Tibial artery (tissue), 4 donors: Measurements from ENCODE around the gene RELN.
"Not testable (repeated sequence)": the region's sequence is repeated elsewhere in the genome, so short reads cannot be mapped to it uniquely, and the experiment has no call there.

Source experiments
- DNase-seq, 2 donors: peaks; one replicate each; pipeline ENCODE4 v3.0.0-alpha.2; 2019
- H3K27ac ChIP-seq, 2 donors: fragments of 200-600 bp; sonication (generic) in 1 of 2; 1 replicate in 1 of 2; 2 replicates in 1 of 2; pipeline ENCODE4 v1.5.1; 2018 to 2019; ENCODE audit warnings: mild to moderate bottlenecking in 1 of 2
- H3K27me3 ChIP-seq, 2 donors: fragments of 200-600 bp; sonication (generic) in 1 of 2; one replicate each; pipeline versions ENCODE4 v1.5.1 to v1.6.0; 2016 to 2019
- H3K36me3 ChIP-seq, 3 donors: fragments of 200-600 bp; sonication (generic) in 2 of 3; one replicate each; pipeline ENCODE4 v1.5.1; 2016 to 2019; ENCODE audit warnings: mild to moderate bottlenecking in 2 of 3
- H3K4me1 ChIP-seq, 4 donors: fragments of 200-600 bp; sonication (generic) in 2 of 4; 1 replicate in 3 of 4; 2 replicates in 1 of 4; pipeline ENCODE4 v1.5.1; 2016 to 2019
- H3K4me3 ChIP-seq, 2 donors: fragments of 200-600 bp; sonication (generic) in 1 of 2; 1 replicate in 1 of 2; 2 replicates in 1 of 2; pipeline ENCODE4 v1.5.1; 2018 to 2019; ENCODE audit warnings: mild to moderate bottlenecking in 2 of 2
- H3K9me3 ChIP-seq, 3 donors: fragments of 200-600 bp; sonication (generic) in 1 of 3; one replicate each; pipeline ENCODE4 v1.5.1; 2016 to 2019
- intact Hi-C: fragments of 100-400 bp; cut with DNase I; formaldehyde crosslinking; loops from one replicate; pipeline ENCODE4 v1.15.0; 2023; ENCODE audit warnings: low total_unique reads
- TF ChIP-seq, protein P1 (sequence below), 2 experiments: fragments of 200-600 bp in 1 of 2; fragments of 450-650 bp in 1 of 2; IDR thresholded peaks; one replicate each; pipeline ENCODE4 v1.5.1; 2017 to 2019; ENCODE audit warnings: antibody characterized with exemption in 2 of 2, mild to moderate bottlenecking in 1 of 2, moderate library complexity in 1 of 2

RELN gene

DNA sequence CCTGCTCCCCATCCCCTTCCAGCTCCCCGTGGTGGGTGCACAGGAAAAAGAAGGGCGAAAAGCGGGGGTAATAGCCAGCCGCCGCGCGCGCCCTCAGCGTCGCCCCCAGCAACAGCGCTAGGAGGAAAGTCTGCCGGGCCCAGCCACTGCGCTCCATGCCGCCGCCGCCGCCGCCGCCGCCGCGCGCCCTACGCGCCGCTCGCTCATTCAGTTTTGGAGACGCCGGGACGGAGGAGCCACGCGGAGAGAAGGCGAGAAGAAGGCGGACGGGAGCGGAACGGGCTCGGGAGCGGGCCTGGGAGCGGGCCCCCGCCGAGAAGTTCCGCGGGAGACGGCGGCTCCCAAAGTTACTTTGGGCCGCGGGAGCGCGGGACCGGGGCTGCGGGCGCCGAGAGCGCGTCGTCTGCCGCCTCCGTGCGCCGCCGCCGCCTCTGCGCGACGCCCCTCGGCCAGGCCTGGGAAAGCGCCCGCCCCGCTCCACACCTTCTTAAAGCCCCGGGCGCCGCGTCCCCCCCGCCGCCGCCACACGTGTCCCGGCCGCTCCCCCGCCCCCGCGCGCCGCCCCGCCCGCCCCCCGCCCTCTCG lies at the start of gene RELN:
Gene RELN (minus strand): TSS at position 459 of the 585 bp plus-strand sequence. CDS start 302 bp downstream, at position 157.
- Histone ChIP-seq H3K4me1 (peaks cover 0 to 21% (median 16%) of the 10 kb centered on the region in 4 donors), H3K9me3 (no peaks in the 10 kb centered on the region), H3K27ac (no peak within 1 kb of the TSS), H3K4me3 (peak within 1 kb of the TSS; percentile 44 to 48), H3K27me3 (peaks cover 0 to 40% of the 10 kb centered on the region in 2 donors), H3K36me3 (no peaks in the 10 kb centered on the region)
- TF ChIP-seq, protein P1, sequence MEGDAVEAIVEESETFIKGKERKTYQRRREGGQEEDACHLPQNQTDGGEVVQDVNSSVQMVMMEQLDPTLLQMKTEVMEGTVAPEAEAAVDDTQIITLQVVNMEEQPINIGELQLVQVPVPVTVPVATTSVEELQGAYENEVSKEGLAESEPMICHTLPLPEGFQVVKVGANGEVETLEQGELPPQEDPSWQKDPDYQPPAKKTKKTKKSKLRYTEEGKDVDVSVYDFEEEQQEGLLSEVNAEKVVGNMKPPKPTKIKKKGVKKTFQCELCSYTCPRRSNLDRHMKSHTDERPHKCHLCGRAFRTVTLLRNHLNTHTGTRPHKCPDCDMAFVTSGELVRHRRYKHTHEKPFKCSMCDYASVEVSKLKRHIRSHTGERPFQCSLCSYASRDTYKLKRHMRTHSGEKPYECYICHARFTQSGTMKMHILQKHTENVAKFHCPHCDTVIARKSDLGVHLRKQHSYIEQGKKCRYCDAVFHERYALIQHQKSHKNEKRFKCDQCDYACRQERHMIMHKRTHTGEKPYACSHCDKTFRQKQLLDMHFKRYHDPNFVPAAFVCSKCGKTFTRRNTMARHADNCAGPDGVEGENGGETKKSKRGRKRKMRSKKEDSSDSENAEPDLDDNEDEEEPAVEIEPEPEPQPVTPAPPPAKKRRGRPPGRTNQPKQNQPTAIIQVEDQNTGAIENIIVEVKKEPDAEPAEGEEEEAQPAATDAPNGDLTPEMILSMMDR (IDR thresholded peaks at IDR 0.05) = no peak
- intact Hi-C loops = no loop called here
- no peak for DNase-seq

DNA sequence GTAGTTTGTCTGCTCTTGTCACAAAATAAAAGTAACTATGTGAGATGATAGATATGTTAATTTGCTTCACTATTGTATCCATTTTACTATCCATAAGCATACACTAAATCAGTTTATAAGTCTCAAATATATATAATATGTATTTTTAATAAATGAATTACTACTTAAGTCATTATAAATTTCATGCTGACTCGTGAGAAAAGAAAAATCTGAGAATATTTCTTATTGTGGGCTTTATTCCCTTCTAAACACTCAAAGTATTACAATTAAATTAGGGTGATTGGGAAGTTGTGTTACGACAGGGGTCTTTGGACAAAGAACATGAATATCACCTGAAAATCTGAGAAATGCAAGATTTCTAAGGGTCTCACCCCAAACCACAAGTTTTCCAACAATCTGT lies 48.7 kb upstream of the RELN start:
- Histone ChIP-seq H3K4me1 (no peaks in the 10 kb centered on the region), H3K4me3 (no peak overlapping the region), H3K9me3 (peaks cover 0 to 5% (median 0%) of the 10 kb centered on the region in 3 donors), H3K36me3 (no peaks in the 10 kb centered on the region), H3K27ac (no peak overlapping the region), H3K27me3 (no peaks in the 10 kb centered on the region)
- intact Hi-C loops = no loop called here
- no peak for DNase-seq
- TF ChIP-seq, protein P1 (IDR thresholded peaks at IDR 0.05) = no peak

DNA sequence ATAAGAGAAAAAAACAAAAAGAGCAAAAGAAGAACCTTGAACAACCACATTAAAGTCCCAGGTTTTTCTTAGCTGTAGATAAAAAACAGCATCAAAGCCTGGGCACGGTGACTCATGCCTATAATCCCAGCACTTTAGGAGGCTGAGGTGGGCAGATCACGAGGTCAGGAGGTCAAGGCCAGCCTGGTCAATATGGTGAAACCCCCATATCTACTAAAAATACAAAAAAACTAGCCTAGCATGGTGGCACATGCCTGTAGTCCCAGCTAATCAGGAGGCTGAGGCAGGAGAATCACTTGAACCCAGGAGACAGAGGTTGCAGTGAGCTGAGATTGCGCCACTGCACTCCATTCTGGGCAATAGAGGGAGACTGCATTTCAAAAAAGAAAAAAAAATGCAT lies 47.4 kb upstream of the RELN start:
- DNase-seq, H3K9me3 ChIP-seq, intact Hi-C loops, H3K27me3 ChIP-seq, H3K4me3 ChIP-seq, H3K4me1 ChIP-seq, H3K27ac ChIP-seq, H3K36me3 ChIP-seq: not testable (repeated sequence)

DNA sequence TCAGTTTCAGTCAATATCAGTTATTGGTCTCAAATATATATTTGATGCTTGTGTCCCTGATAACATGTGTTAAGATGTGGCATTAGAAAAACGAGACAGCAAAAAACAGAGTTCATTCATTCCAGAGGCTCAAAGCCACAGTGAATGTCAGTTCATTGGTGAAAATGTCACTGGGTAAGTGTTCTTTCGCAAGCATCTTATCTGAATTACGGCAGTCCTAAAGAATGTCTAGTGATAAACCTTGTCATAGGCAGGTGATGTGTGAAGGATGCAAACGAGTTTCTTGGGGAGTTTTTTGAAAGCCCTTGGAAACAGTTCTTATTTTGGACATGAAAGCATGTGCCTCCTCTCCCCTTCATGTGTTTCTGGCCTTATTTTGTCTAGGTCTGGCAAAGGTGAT lies 45.9 kb upstream of the RELN start:
- Histone ChIP-seq H3K36me3 (no peaks in the 10 kb centered on the region), H3K9me3 (peaks cover 0 to 5% (median 0%) of the 10 kb centered on the region in 3 donors), H3K27me3 (no peaks in the 10 kb centered on the region), H3K27ac (no peak overlapping the region), H3K4me1 (no peaks in the 10 kb centered on the region), H3K4me3 (no peak overlapping the region)
- no peak for DNase-seq
- TF ChIP-seq, protein P1 (IDR thresholded peaks at IDR 0.05) = no peak
- intact Hi-C loops = no loop called here

DNA sequence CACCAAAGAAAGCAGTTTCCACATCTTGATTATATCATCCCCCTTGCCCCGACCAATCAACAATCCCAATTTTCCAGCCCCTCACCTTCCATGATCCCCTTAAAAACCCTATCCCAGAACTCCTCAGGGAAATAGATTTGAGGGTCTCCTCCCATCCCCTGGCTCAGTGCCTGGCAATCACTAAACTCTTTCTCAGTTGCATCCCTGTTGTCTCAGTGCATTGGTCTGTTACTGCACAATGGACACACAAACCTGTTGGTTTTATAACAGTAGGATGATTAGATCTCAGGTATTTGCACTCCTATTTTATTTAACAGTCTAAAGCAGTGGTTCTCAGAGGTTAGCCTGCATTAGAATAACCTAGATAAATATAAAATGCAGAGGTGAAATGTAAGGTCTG lies 45.2 kb upstream of the RELN start:
- Histone ChIP-seq H3K4me3 (no peak overlapping the region), H3K27me3 (no peaks in the 10 kb centered on the region), H3K9me3 (peaks cover 0 to 5% (median 0%) of the 10 kb centered on the region in 3 donors), H3K36me3 (no peaks in the 10 kb centered on the region), H3K27ac (no peak overlapping the region), H3K4me1 (no peaks in the 10 kb centered on the region)
- TF ChIP-seq, protein P1 (IDR thresholded peaks at IDR 0.05) = no peak
- DNase-seq = no peak
- intact Hi-C loops = no loop called here

DNA sequence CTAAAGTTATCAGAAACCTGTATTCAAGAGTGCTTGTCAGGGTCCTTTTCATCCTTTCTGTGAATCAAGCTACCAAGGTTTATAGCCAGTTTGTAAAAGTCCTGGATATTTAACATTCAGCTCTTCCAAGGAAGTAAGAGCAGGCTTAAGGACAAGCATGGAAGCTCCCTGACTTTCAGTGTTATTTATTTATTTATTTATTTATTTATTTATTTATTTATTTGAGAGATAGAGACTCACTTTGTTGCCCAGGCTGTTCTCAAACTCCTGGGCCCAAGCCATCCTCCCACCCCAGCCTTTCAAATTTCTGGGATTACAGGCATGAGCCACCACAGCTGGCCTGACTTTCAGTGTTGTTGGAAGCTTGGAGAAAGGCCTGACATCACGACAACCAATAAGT lies 44.4 kb upstream of the RELN start:
- Histone ChIP-seq H3K27ac (no peak overlapping the region), H3K4me3 (no peak overlapping the region), H3K27me3 (no peaks in the 10 kb centered on the region), H3K4me1 (no peaks in the 10 kb centered on the region), H3K9me3 (peaks cover 0 to 5% (median 0%) of the 10 kb centered on the region in 3 donors), H3K36me3 (no peaks in the 10 kb centered on the region)
- no peak for DNase-seq
- TF ChIP-seq, protein P1 (IDR thresholded peaks at IDR 0.05) = no peak
- intact Hi-C loops = no loop called here
